Aortic smooth muscle cell (primary cell): ENCODE results near the gene MYCBPAP. TPM values are rescaled to one million over a fixed set of nuclear protein-coding genes. Genes with fewer than 3 reads are reported as not detected.

Experiments used
- total RNA-seq: library from RNA; depleted of rRNA; stranded (reverse); fragments of >200 nt; gene quantifications from 2 replicates; pipeline ENCODE4 v1.2.3, GENCODE V29; 2014

The MYCBPAP gene, protein sequence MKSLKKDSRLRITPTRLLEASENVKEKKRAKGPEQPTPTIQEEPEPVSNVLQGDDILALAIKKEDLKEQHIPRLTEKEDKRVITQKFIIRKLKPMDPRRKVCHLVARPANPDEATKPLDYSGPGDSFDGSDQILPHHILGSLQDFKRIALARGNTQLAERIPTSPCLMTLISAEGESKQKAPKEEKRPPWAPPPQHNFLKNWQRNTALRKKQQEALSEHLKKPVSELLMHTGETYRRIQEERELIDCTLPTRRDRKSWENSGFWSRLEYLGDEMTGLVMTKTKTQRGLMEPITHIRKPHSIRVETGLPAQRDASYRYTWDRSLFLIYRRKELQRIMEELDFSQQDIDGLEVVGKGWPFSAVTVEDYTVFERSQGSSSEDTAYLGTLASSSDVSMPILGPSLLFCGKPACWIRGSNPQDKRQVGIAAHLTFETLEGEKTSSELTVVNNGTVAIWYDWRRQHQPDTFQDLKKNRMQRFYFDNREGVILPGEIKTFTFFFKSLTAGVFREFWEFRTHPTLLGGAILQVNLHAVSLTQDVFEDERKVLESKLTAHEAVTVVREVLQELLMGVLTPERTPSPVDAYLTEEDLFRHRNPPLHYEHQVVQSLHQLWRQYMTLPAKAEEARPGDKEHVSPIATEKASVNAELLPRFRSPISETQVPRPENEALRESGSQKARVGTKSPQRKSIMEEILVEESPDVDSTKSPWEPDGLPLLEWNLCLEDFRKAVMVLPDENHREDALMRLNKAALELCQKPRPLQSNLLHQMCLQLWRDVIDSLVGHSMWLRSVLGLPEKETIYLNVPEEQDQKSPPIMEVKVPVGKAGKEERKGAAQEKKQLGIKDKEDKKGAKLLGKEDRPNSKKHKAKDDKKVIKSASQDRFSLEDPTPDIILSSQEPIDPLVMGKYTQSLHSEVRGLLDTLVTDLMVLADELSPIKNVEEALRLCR
- total RNA-seq, result 1.7 and 2.4 TPM in 2 replicates

DNA sequence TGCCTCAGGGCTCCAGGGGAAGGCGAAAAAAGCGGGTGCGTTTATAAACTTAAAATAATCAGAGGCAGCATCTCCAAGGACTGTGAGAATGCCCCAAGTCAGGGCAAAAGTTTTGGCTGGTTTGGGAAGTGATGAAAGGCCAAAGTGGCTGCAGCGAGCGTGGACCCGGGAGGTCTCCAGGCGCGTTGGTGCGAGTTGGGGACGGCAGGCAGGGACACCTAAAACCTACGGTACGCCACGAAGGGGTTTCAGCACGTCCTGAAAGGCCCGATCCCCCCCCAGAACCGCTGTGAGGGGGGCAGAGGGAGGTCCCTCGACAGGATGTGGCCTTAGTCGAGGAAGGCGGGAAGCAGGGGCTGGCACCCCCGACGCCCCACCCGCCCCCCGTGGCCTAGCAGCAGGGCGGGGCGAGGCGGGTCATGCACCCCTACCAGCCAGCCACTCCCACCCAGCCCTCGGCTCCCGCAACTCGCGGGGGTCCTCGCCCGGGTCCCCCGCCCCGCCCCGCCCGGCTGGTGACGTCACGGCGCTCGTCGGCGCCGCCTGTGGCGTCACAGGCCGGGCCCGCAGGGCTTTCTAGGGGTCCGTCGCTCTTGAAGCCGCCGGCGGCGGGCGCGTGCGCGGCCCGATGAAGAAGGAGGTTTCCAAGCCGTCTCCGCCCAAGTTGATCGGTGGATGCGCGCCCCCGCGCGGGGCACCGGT lies at the start of gene MYCBPAP:
Gene MYCBPAP (plus strand): TSS at position 569 of the 702 bp plus-strand sequence. CDS start 236 bp downstream, outside the sequence.

DNA sequence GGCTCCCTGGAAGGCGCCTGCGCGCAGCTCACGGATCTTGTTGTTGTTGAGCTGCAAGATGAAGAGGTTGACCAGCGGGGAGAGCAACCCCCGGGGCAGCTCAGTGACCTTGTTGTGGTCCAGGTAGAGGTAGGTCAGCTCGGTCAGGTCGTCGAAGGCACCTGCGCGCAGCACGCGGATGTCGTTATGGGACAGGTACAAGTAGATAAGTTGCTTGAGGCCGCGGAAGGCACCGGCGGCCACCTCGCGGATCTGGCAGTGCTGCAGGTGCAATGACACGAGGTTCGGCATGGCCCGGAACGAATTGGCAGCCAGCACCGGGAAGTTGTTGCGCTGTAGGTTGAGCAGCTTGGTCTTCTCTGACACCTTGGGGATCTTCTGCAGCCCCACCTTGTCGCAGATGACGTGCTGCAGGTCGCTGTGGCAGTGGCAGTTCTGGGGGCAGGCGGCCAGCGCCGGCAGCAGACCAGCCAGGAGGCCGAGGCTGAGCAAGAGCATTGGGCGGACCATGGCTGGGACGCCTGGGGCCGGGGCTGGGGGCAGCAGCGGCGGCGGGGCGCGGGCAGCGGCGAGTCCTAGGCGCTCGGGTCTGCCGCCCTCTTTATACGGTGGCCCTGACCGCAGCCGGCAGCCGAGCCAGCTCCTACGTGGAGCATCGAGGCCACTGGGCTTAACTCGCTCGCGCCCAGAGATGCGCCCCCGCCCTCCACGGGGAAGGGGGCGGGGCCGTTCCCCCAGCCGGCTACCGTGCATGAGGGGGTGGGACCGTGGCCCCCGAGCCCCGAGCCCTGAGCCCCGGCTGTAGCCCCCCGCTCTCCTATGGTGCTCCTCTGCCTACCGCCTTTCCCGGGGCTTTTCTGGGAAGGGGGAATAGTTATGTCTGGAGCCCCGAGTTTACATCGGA lies 39.7 kb upstream of the MYCBPAP start, which contains the start of gene CHAD:
Gene CHAD (minus strand): TSS at position 577 of the 904 bp plus-strand sequence. CDS start 67 bp downstream, at position 510.

DNA sequence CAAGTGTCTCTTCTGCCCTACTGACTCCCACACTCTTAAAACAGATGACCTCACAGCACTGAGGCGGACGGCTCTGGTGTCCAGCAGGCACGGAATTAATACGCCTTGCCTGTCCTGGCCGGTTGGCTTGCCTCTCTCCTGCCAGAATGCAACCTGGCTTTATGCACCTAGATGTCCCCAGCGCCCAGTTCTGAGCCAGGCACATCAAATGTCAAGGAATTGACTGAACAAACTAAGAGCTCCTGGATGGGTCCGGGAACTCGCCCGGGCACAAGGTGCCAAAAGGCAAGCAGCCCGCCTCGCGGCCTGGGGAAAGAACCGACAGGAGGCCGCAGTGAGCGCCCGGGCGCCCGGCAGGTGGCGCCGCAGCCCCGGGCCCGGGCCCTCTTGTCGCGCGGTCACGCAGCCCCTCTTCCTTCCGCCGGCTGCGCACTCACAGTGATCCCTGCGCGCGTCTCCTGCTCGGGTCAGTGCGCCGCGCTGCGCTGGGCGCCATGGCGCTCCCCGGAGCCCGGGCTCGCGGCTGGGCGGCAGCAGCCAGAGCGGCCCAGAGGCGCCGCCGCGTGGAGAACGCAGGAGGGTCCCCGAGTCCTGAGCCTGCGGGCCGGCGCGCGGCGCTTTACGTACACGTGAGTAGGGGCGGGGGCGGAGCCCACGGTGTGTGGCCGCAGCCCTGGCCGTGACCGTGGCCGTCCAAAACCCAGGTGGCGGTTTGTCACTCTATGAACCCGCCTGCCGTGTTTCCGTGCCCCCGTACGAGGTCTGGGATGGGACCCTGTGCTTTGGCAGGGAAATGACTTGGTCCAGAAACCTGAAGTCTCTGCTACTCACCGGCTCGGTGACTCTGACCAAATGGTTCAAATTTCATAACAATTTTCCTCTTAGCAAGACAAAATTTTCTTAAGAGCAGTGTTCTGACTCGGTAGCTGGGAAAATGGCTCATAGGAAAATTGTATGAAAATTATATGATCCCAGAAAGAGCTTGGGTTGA lies 29.6 kb upstream of the MYCBPAP start, which contains the start of gene RSAD1:
Gene RSAD1 (plus strand): TSS at position 470 of the 991 bp plus-strand sequence. CDS start 25 bp downstream, at position 495.

GRCh38 chr17:50532452-50533024 lies 24.3 kb downstream of the MYCBPAP start, which contains the start of gene EPN3:
EPN3 (plus strand) TSS chr17:50532735; CDS start chr17:50536557, 3,822 bp downstream.

GRCh38 chr17:50547035-50547735 lies 38.9 kb downstream of the MYCBPAP start, which contains the start of gene SPATA20:
SPATA20 (plus strand) TSS chr17:50547174; CDS start chr17:50547209, 35 bp downstream.

GRCh38 chr17:50560185-50560824 lies 52.1 kb downstream of the MYCBPAP start, which contains the start of gene CACNA1G:
CACNA1G (plus strand) TSS chr17:50560715; CDS start chr17:50561460, 745 bp downstream.

Other genes with a start within 250 kb of the MYCBPAP start
- not detected in 2 replicates for gene TMEM92, start 234.0 kb upstream of the MYCBPAP start, total RNA-seq
- gene XYLT2, start 162.3 kb upstream of the MYCBPAP start, total RNA-seq, result 48.9 and 61.4 TPM in 2 replicates
- 58.3 and 65.5 TPM in 2 replicates for gene MRPL27, start 135.3 kb upstream of the MYCBPAP start, total RNA-seq
- 5.0 and 9.2 TPM in 2 replicates for gene EME1, start 135.2 kb upstream of the MYCBPAP start, total RNA-seq
- 133 and 169 TPM in 2 replicates for gene LRRC59, start 110.9 kb upstream of the MYCBPAP start, total RNA-seq
- gene ACSF2, start 82.2 kb upstream of the MYCBPAP start, total RNA-seq, result 10.2 and 14.9 TPM in 2 replicates
- not detected in 2 replicates for gene CHAD, start 39.6 kb upstream of the MYCBPAP start, total RNA-seq
- gene RSAD1, start 29.6 kb upstream of the MYCBPAP start, total RNA-seq, result 15.7 and 18.5 TPM in 2 replicates
- gene EPN3, start 24.3 kb downstream of the MYCBPAP start, total RNA-seq, result 0.13 TPM in 1 of 2 replicates, not detected in the other
- gene SPATA20, start 38.7 kb downstream of the MYCBPAP start, total RNA-seq, result 67.6 and 68.8 TPM in 2 replicates
- gene CACNA1G, start 52.3 kb downstream of the MYCBPAP start, total RNA-seq, result 0.37 and 0.40 TPM in 2 replicates
- gene ABCC3, start 126.4 kb downstream of the MYCBPAP start, total RNA-seq, result 5.4 and 7.4 TPM in 2 replicates
- gene ANKRD40, start 199.5 kb downstream of the MYCBPAP start, total RNA-seq, result 28.7 and 32.6 TPM in 2 replicates
- 26.4 and 28.7 TPM in 2 replicates for gene LUC7L3, start 211.2 kb downstream of the MYCBPAP start, total RNA-seq